ENCODE measurements around the gene INO80E. TPM values are rescaled to one million over a fixed set of nuclear protein-coding genes. Genes with fewer than 3 reads are reported as not detected.

The INO80E gene
- total RNA-seq, 1 experiment from 2014 or later: 94.1 TPM

GRCh38 chr16:30049871-30050270 lies 53.8 kb downstream of the INO80E start:
- Histone ChIP-seq H3K27ac (ENCODE audit: insufficient read length, low read depth, low read length) (no peak overlapping the region), H3K4ac (ENCODE audit: low read depth, low read length) (no peak overlapping the region), H3K23ac (ENCODE audit: insufficient read length, low read depth, low read length) (no peak overlapping the region), H2BK12ac (ENCODE audit: insufficient read length, low read depth, low read length) (no peak overlapping the region), H3K14ac (ENCODE audit: insufficient read depth, low read length) (no peak overlapping the region), H3T11ph (ENCODE audit: low read length) (no peak overlapping the region), H3K4me1 (ENCODE audit: insufficient read depth, low read length) (no peaks in the 10 kb centered on the region), H4K20me1 (ENCODE audit: control insufficient read depth, insufficient read depth, insufficient read length) (no peaks in the 10 kb centered on the region), H4K91ac (ENCODE audit: insufficient read length, low read depth, low read length) (no peak overlapping the region), H3K79me1 (ENCODE audit: insufficient read depth, low read depth, low read length, poor library complexity, severe bottlenecking) (no peaks in the 10 kb centered on the region), H3K18ac (ENCODE audit: insufficient read length, low read depth, low read length) (no peak overlapping the region), H2BK15ac (ENCODE audit: low read depth, low read length) (no peak overlapping the region), H3K27me3 (ENCODE audit: insufficient read depth, low read length) (no peaks in the 10 kb centered on the region), H3K23me2 (ENCODE audit: insufficient read length, low read depth, low read length, poor library complexity, severe bottlenecking) (peaks cover 9% of the 10 kb centered on the region), H2BK20ac (ENCODE audit: low read depth, low read length, poor library complexity, severe bottlenecking) (no peak overlapping the region), H3K56ac (ENCODE audit: insufficient read length, low read depth, low read length) (no peak overlapping the region), H2AK5ac (ENCODE audit: insufficient read length, low read length) (no peak overlapping the region), H3K79me2 (ENCODE audit: insufficient read depth, low read length) (no peaks in the 10 kb centered on the region), H3K9ac (ENCODE audit: extremely low read depth, insufficient read length, low read length) (no peak overlapping the region), H3K4me2 (ENCODE audit: insufficient read depth, insufficient read length, low read length) (no peak overlapping the region), H3K9me3 (ENCODE audit: control insufficient read depth, low read depth, low read length) (no peaks in the 10 kb centered on the region), H4K5ac (ENCODE audit: insufficient read length, low read depth, low read length) (no peak overlapping the region), H2BK120ac (ENCODE audit: low read depth, low read length, poor library complexity, severe bottlenecking) (no peak overlapping the region), H4K8ac (replicated peaks; ENCODE audit: insufficient read length, low read depth, low read length) (no peak overlapping the region), H2AFZ (ENCODE audit: low read length) (no peak overlapping the region), H2BK5ac (ENCODE audit: insufficient read length, low read length) (no peak overlapping the region)
- Mint-ChIP-seq H3K4me3 (no peak overlapping the region), H3K9me3 (no peaks in the 10 kb centered on the region; a peak in 1 of 5 replicates), H3K4me1 (peaks cover 9 to 15% of the 10 kb centered on the region in 2 experiments), H3K36me3 (ENCODE audit: insufficient read depth in 1 of 3, low read depth in 3 of 3) (no peaks in the 10 kb centered on the region), H3K27me3 (ENCODE audit: low read depth) (peaks cover 27% of the 10 kb centered on the region), H3K27ac (no peak overlapping the region; a peak in 1 of 7 replicates)
- WGBS (ENCODE audit: extremely low coverage, insufficient read length, low lambda C conversion rate): no CpG with 5 or more reads among the region's 8 CpGs
- TF ChIP-seq, protein P1, sequence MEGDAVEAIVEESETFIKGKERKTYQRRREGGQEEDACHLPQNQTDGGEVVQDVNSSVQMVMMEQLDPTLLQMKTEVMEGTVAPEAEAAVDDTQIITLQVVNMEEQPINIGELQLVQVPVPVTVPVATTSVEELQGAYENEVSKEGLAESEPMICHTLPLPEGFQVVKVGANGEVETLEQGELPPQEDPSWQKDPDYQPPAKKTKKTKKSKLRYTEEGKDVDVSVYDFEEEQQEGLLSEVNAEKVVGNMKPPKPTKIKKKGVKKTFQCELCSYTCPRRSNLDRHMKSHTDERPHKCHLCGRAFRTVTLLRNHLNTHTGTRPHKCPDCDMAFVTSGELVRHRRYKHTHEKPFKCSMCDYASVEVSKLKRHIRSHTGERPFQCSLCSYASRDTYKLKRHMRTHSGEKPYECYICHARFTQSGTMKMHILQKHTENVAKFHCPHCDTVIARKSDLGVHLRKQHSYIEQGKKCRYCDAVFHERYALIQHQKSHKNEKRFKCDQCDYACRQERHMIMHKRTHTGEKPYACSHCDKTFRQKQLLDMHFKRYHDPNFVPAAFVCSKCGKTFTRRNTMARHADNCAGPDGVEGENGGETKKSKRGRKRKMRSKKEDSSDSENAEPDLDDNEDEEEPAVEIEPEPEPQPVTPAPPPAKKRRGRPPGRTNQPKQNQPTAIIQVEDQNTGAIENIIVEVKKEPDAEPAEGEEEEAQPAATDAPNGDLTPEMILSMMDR (conservative IDR thresholded peaks at IDR 0.05): no peak
- DNase-seq: no peak
